Type B pancreatic cell (in vitro differentiated cells): ENCODE measurements around the gene NCAPD3. TPM values are rescaled to one million over a fixed set of nuclear protein-coding genes. Genes with fewer than 3 reads are reported as not detected.

ENCODE experiments used
- DNase-seq: peaks from one replicate; pipeline ENCODE4 v3.0.0; 2021; ENCODE audit warnings: mixed read lengths; ENCODE audit not compliant: unreplicated experiment; ENCODE audit errors: extremely low spot score
- H3K27ac Mint-ChIP-seq: 2 replicates; pipeline ENCODE4 v1.8.0; 2021; ENCODE audit warnings: mild to moderate bottlenecking, mixed read lengths
- H3K27me3 Mint-ChIP-seq: 2 replicates; pipeline ENCODE4 v1.8.0; 2021; ENCODE audit warnings: mixed read lengths
- H3K36me3 Mint-ChIP-seq: 2 replicates; pipeline ENCODE4 v1.8.0; 2021; ENCODE audit warnings: mixed read lengths
- H3K4me1 Mint-ChIP-seq: one replicate; pipeline ENCODE4 v1.8.0; 2021; ENCODE audit warnings: mixed read lengths; ENCODE audit not compliant: unreplicated experiment
- H3K4me3 Mint-ChIP-seq: 2 replicates; pipeline ENCODE4 v1.8.0; 2021; ENCODE audit warnings: mild to moderate bottlenecking, mixed read lengths
- H3K9me3 Mint-ChIP-seq: 2 replicates; pipeline ENCODE4 v1.8.0; 2021; ENCODE audit warnings: mixed read lengths
- CTCF ChIP-seq: fragments of 200-600 bp; sonication (generic); conservative IDR thresholded peaks from 2 replicates; pipeline ENCODE4 v1.5.0; 2021; ENCODE audit warnings: antibody characterized with exemption, mild to moderate bottlenecking
- total RNA-seq: library from RNA; stranded (reverse); gene quantifications from 2 replicates; pipeline ENCODE4 v1.2.1, GENCODE V29; 2021; ENCODE audit warnings: low replicate concordance

NCAPD3 gene
- total RNA-seq, 1 donor from 2014 or later: 33.9 TPM

DNA sequence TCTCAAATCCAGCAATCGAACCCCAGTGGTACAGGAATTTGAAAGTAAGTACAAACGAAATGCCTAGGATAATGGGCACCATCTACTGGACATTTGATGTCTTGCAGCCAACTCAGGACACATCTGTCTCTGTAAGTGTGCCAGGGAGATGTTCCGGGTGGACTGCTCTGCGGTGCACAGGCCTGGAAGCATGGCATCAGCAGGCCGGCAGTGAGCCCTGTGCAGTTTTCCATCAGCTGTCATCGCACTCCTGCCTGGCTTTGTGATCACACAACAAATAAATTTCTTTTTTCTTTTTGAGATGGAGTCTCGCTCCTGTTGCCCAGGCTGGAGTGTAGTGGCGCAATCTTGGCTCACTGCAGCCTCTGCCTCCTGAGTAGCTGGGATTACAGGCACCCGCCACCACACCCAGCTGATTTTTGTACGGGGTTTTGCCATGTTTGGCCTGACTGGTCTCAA lies 83.9 kb downstream of the NCAPD3 start:
- Mint-ChIP-seq H3K36me3 (peaks cover 23% of the 10 kb centered on the region), H3K27me3 (peaks cover 5% of the 10 kb centered on the region), H3K27ac (no peak overlapping the region), H3K9me3 (no peaks in the 10 kb centered on the region), H3K4me1 (peaks cover 8% of the 10 kb centered on the region), H3K4me3 (no peak overlapping the region)
- TF ChIP-seq CTCF: peak; percentile 90
- no peak for DNase-seq

DNA sequence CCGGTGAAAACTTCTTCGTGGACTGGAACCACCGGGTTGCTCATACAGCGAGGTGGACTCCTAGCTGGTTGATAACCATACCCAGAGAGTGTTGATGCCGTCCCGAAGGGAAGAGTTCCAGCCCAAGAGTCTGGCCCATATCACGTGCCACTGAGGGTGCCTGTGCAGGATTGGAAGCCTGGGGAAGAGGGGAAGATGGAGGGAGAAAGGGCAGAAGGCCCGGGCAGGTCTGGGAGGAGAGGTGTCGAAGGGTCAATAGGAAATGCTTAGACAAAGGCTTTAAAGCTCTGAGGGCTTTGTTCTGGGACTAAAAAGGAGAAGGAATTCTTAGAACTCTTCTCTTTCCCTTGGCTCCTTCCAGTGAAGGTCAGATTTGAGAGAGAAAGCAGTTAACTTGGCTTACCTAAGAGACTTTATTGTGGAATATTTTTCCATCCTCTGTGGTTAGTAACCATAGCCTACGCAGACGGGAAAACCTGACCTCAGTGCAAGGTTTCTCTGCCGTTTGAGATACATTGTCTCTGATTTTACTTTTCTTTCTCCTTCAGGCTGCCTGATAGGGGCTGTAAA lies 84.4 kb downstream of the NCAPD3 start:
- no peaks in the 10 kb centered on the region for H3K9me3 Mint-ChIP-seq
- H3K27me3 Mint-ChIP-seq: peaks cover 5% of the 10 kb centered on the region
- TF ChIP-seq CTCF: no peak
- no peak overlapping the region for H3K4me3 Mint-ChIP-seq
- no peak for DNase-seq
- peaks cover 8% of the 10 kb centered on the region for H3K4me1 Mint-ChIP-seq
- H3K27ac Mint-ChIP-seq: no peak overlapping the region
- H3K36me3 Mint-ChIP-seq: peaks cover 25% of the 10 kb centered on the region

DNA sequence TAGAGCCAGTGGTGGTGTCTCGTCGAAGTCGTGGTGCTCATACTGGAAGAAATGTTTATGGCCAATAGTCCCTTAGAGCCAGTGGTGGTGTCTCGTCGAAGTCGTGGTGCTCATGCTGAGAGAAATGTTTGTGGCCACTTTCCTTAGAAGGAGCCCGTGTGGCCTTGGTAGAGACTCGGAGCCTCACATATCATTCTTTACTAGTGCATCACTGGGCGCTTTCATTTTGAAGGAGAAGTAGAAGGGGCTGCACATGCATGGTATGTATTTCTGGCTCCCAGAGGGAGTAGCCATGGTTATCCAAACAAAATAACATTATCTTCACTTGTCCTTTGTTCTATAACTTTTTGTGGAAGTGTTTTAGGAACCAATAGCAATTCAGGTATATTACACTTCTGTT lies 85.4 kb downstream of the NCAPD3 start:
- Mint-ChIP-seq H3K27me3 (peaks cover 5% of the 10 kb centered on the region), H3K27ac (no peak overlapping the region), H3K4me3 (no peak overlapping the region), H3K4me1 (peaks cover 8% of the 10 kb centered on the region), H3K9me3 (peaks cover 6% of the 10 kb centered on the region), H3K36me3 (peaks cover 21% of the 10 kb centered on the region)
- no peak for TF ChIP-seq CTCF
- no peak for DNase-seq

DNA sequence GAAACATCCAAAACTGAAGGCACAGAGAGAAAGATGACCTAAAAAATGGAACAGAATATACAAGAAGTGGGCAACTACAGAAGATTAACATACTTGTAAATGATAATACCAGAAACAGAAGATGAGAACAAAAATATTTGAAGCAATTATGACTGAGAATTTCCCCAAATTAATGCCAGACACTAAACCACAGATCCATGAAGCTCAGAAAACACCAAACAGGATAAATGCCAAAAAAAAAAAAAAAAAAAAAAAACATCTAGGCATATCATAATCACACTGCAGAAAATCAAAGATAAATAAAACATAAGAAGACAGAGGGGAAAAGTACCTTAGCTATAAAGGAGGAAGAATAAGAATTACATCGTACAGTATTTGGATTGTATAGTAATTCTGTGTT lies 89.6 kb downstream of the NCAPD3 start:
- Mint-ChIP-seq H3K36me3 (peaks cover 26% of the 10 kb centered on the region), H3K4me1 (peaks cover 1% of the 10 kb centered on the region), H3K9me3 (peaks cover 17% of the 10 kb centered on the region), H3K27me3 (no peaks in the 10 kb centered on the region), H3K27ac (no peak overlapping the region), H3K4me3 (no peak overlapping the region)
- TF ChIP-seq CTCF: no peak
- no peak for DNase-seq

DNA sequence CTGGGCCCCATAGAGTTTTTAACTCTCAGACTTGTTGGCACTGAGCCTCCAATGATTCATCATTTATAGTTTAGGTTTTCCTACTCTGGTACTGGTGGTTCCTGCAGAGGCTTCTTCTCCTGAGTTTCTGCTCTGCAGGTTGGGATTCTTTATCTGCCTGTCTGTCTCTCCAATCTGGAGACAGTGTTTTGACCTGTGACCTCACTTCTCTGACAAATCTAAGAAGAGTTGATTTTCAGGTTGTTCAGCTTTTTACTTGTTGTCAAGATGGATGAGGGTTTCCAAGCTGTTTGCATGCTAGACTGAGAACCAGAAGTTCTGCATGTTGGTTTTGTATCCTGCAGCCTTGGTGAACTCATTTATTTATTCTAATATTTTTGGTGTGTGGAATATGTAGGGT lies 91.0 kb downstream of the NCAPD3 start:
- DNase-seq: no peak
- Mint-ChIP-seq H3K4me3 (peak overlapping the region; percentile 59), H3K36me3 (peaks cover 30% of the 10 kb centered on the region), H3K27ac (peak overlapping the region; percentile 79), H3K27me3 (no peaks in the 10 kb centered on the region), H3K9me3 (peaks cover 17% of the 10 kb centered on the region), H3K4me1 (no peaks in the 10 kb centered on the region)
- no peak for TF ChIP-seq CTCF
